NCI-H748 treated with DMSO at 0.1 percent for 48 hours (cell line): ENCODE data around the gene TTN.
A peak's percentile ranks its signal among the peaks of the same experiment; 100 is the strongest.

Source experiments
- DNase-seq: peaks from one replicate; lab custom pipeline; 2025; lab: John Stamatoyannopoulos, UW

TTN gene

GRCh38 chr2:178491612-178492011, 315.6 kb downstream of the TTN start:
- no peak for DNase-seq

GRCh38 chr2:178485356-178485755, 321.9 kb downstream of the TTN start:
- DNase-seq: no peak

DNA sequence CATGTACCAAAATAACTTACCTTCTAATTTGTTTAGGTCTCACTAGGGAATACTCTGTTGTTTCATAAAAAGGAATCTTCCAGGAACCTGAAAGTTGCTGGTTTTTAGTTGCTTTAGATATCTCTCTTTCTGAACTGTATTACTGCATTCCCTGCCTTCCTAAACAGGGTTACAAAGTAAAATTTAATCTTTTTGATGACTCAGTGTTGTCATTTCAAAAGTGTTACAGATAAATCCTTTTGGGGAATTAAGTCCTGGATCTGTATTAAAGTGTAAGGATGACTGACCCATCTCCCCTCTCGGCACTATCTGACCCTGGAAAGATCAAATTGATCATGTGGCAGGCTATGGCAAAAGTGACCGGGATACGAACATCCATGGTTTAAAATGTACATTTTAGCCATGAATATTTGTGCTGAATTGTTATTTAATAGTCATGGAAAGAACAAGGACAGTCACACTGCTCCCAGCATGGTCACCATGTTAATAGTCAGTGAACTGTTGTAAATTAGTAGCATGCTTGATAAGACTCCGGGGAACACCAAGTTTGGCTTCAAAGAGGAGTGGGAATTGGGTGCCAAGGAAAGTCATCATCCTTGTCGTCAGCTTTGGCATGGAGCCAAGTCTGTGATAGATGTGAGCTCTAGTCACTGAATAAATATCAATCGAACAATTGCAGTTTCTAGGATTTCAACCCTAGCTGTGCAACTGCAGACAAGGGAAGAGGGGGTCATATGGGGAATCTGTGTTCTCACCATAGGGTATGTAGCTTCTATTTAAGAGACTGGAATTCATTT, 322.8 kb downstream of the TTN start:
- DNase-seq: peak; percentile 48

DNA sequence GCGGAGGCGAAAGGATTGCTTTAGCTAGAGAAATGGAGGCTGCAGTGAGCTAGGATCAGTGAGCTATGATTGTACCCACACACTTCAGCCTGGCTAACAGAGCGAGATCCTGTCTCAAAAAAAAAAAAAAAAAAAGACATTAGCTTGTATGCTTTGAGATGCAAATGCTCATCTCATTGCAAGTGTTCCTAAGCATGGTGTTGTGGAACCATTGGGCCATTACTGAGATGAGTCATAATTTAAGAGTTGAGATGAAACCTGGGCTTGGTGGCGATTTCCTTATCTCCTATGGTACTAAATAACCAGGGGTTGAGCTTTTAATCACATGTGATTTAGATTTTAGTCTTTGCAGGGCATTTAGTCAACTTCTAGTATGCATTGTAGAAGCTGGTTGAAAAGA, 324.8 kb downstream of the TTN start:
- no peak for DNase-seq

DNA sequence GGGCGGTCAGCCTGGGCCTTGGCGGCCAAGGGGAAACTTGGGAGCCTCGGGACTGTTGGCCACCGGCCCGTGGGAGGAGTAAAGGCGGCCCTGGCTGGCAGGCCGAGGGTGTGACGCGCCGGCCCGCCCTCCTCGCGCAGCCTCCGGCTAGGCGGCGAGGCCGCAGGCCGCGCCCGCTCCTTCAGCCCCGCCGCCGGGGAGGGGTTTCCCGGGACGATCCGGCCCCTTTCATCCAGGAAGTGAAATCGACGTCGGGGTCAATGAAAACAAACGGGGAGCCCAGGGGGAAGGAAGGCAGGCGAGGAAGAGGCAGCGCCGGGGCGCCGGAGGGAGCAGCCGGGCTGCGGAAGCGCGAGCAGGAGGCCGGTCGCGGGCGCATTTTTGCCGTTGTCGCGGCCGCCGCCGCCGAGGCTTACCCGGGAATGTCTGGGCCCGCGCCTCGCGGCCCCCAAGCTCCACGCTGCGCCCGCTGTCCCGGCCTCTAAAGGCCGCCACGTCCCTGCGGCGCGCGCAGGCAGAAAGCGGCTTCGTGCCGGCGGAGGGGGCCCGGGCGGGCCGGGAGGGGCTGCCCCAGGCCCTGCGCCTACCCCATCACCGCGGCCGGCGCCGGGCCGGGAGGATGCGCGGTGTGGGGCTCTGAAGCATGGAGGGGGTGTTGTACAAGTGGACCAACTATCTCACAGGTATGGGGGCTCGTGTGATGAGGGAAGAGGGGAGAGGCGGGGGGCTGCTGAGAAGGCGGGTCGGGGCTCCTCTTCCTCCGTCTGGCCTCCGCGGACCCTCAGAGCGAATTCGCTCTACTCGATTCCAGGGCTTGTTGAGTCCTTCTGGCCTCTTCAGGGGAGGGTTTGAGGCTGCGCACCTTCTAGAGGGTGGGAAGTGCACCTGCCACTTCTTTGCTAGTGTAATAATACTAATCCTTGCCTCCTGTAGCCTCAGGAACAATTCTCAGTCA, 326.7 kb downstream of the TTN start, which contains the start of gene PLEKHA3:
Gene PLEKHA3 (plus strand): TSS at position 231 of the 955 bp plus-strand sequence. CDS start 413 bp downstream, at position 644.
- peak; percentile 65 for DNase-seq

DNA sequence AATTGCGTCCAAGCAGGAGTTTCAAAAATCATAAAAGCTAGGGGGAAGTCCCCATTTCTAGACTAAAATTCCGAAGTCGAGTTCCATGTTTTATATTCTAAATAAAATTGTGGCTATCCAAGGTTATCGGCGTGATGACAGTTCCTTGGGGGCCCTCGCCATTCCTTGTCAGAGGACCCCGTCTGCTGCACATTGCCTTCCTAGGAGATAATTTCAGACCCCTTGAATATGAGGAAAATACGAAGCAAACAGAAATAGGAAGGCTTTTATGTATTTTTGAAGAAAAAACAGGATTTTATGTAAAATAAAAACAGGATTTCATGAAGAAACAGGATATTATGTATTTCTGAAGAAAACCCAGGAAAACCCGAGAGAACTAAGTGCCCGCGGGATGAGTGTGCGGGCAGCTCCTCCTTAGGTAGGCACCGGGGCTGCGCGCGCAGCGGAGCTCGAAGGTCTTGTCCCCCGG, 327.4 kb downstream of the TTN start:
- peak; percentile 30 for DNase-seq

GRCh38 chr2:178479275-178479616, 328.0 kb downstream of the TTN start:
- DNase-seq: no peak

- peak; percentile 75 for DNase-seq
Observed at GRCh38 chr2:178478439-178479274, 328.6 kb downstream of the TTN start, which contains the start of gene FKBP7. Gene FKBP7, minus strand, starts transcription at chr2:178478600. Its CDS starts 101 bp downstream, at chr2:178478499.

DNA sequence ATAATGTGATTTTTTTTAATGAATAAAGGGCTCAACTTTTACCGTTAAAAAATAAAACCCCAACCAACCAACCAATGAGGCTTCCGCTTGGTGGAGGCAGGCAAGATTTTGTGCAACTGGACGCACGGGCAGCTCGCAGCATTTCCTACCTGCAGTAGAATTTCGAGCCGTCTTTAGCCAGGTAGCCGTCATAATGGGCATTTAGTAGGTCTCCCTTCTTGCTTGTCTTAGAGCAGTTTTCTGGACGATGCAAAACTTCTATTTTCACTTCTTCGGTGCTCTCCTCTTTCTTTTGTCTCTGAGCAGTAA, 329.1 kb downstream of the TTN start:
- DNase-seq: peak; percentile 39

DNA sequence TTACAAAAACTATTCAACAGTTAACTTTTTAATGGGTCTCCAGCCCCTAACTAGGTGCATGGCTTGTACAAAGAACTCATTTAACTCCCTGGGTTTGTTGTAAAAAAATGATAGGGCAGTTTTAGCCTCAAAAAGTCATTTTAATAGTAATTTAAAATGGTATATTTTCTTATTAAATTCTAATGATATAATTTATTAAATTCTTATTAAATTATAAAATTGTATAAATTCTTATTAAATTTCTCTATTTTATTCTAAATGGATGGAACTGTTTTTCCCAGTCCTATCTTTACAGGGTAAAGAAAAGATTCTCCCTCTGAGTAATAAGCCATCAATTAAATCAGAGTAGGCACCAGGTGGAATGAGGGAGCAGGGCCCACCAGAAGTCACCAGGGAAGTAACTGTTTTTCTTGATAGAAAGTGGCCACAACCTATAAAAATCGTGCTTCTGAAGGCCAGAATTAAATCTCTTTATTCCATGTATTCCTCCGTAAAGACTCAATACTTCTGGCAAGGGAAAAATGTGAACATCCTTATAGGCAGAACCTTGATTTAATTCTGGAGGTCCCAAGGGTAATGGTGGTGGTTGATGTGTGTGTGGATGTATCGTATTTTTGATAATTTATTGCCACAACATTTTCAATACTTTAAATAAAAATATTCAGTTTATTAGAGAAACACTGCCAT, 329.6 kb downstream of the TTN start:
- peak; percentile 13 for DNase-seq

DNA sequence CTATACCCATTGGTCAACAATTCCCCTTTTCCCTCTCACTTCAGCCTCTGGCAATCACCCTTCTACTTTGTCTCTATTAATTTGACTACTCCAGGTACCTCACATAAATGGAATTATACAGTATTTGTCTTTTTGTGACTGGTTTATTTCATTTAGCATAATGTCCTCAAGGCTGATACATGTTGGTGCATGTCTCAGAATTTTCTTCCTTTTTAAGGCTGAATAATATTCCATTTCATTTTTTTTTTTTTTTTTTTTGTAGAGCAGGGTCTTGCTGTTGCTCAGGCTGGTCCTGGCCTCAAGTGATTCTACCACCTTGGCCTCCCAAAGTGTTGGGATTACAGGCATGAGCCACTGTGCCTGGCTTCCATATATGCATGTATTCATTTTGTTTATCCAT, 330.7 kb downstream of the TTN start:
- DNase-seq: no peak
